ENCODE results near the gene PLXNA2.

GRCh38 chr1:208215393-208215792, 28.8 kb downstream of the PLXNA2 start:
- no peak for TF ChIP-seq CTCF (conservative IDR thresholded peaks at IDR 0.05; ENCODE audit: low read depth, low read length)
- no peak for TF ChIP-seq CEBPB (IDR thresholded peaks at IDR 0.05; ENCODE audit: low read depth, low read length)
- TF ChIP-seq RAD21 (IDR thresholded peaks at IDR 0.05; ENCODE audit: low read length), result no peak
- no peak for TF ChIP-seq POLR2A (IDR thresholded peaks at IDR 0.05; ENCODE audit: low read depth, low read length)
- TF ChIP-seq CHD1 (IDR thresholded peaks at IDR 0.05; ENCODE audit: low read depth, low read length), result no peak
- no peak for TF ChIP-seq RFX5 (IDR thresholded peaks at IDR 0.05; ENCODE audit: low read depth, low read length)
- TF ChIP-seq BHLHE40 (IDR thresholded peaks at IDR 0.05; ENCODE audit: low read depth, low read length), result no peak
